ENCODE measurements around the gene MED8. TPM values are rescaled to one million over a fixed set of nuclear protein-coding genes. Genes with fewer than 3 reads are reported as not detected.

The MED8 gene
- total and polyA plus RNA-seq, 2 of the 4 experiments (the other 2 are of a cell fraction): 61.1 to 120 TPM

DNA sequence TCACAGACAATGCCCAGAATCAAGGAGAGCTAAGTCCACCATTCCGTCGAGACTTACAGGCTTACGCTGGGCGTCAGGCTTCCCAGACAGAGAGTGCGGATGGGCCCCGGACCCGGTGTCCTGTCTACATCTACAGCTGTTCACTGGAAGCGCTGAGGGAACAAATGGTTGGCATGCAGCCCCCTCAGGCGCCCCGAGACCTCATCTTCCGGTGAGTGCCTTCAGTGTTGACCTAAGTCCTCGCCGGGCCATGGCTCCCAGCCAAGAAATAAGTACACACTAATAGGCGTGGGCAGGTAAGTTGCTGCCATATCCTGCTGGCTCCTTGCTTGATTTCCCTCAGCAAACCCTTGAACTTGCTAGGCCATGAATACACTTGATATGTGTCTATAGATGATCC, 37.9 kb upstream of the MED8 start:
- CTCF ChIA-PET: interaction anchor here (0.8 kb wide), 1 partner anchor 201 kb away, joined by 3 read pairs; no protein-coding TSS in a partner anchor
- Histone ChIP-seq H3K4me2 (ENCODE audit: low read depth, low read length) (no peak overlapping the region), H3K36me3 (ENCODE audit: control insufficient read depth, insufficient read depth, low read length) (peaks cover 95% of the 10 kb centered on the region), H3K4me3 (ENCODE audit: insufficient read depth, low read depth, low read length) (no peak overlapping the region), H4K5ac (ENCODE audit: low read depth, low read length) (no peak overlapping the region), H2BK20ac (ENCODE audit: low read depth, low read length) (no peak overlapping the region), H2BK15ac (ENCODE audit: low read depth, low read length) (no peak overlapping the region), H4K20me1 (ENCODE audit: insufficient read depth, low read length) (no peaks in the 10 kb centered on the region), H2AK5ac (ENCODE audit: low read depth, low read length) (no peak overlapping the region), H3K18ac (ENCODE audit: low read depth, low read length) (no peak overlapping the region), H2AK9ac (replicated peaks; ENCODE audit: low read depth, low read length, poor library complexity) (no peak overlapping the region), H3K9me1 (ENCODE audit: insufficient read depth, low read length) (peaks cover 12% of the 10 kb centered on the region; the same call in 1 of the 2 replicates), H3K4me1 (ENCODE audit: control insufficient read depth, insufficient read depth, low read length) (no peaks in the 10 kb centered on the region), H4K8ac (ENCODE audit: low read depth in 2 of 2, low read length in 2 of 2) (no peak overlapping the region), H3K9ac (ENCODE audit: low read depth, low read length) (no peak overlapping the region), H2BK5ac (ENCODE audit: low read depth, low read length, poor library complexity, severe bottlenecking) (no peak overlapping the region), H3K14ac (replicated peaks; ENCODE audit: low read depth, low read length) (no peak overlapping the region), H3K56ac (ENCODE audit: extremely low read depth, insufficient read depth, low read length) (no peak overlapping the region), H2BK120ac (ENCODE audit: low read depth, low read length) (no peak overlapping the region), H4K91ac (ENCODE audit: insufficient read depth, low read depth, low read length) (no peak overlapping the region), H3K27me3 (ENCODE audit: control insufficient read depth, insufficient read depth, low read length) (no peaks in the 10 kb centered on the region), H2AFZ (replicated peaks; ENCODE audit: low read length, poor library complexity) (peak overlapping the region; percentile 23), H3K4ac (ENCODE audit: low read depth, low read length) (no peak overlapping the region), H3K27ac (ENCODE audit: insufficient read depth, low read length) (no peak overlapping the region), H3K9me3 (ENCODE audit: control insufficient read depth, insufficient read depth, low read length) (no peaks in the 10 kb centered on the region), H3K23ac (ENCODE audit: low read depth, low read length) (no peak overlapping the region), H3K79me1 (ENCODE audit: low read depth in 1 of 2, low read length in 2 of 2) (peaks cover 0 to 4% of the 10 kb centered on the region in 2 experiments; a peak in 1 of 4 replicates)
- POLR2A ChIA-PET (ENCODE audit: unreplicated experiment): no interaction called here
- in situ Hi-C loops (cut with MboI; ENCODE audit: low sequenced_read_pairs) (no loop called here), intact Hi-C loops (cut with micrococcal nuclease) (no loop called here), dilution Hi-C loops (cut with HindIII; ENCODE audit: low sequenced_read_pairs, unreplicated experiment) (no loop called here)
- DNase-seq (no peak), ATAC-seq (ENCODE audit: low read depth) (no peak)
- BruUV-seq (replicated peaks): TSS peak; percentile 27
- WGBS, 2 experiments (ENCODE audit: extremely low coverage in 2 of 2, insufficient read length in 1 of 2): 100% methylated on average over 7 of the region's 14 CpGs; no CpG with 5 or more reads in 1 of the 2 experiments
- no peak for TF ChIP-seq RCOR1 (IDR thresholded peaks at IDR 0.05; ENCODE audit: insufficient replicate concordance, low read length)
- no peak for TF ChIP-seq NFE2L2 (IDR thresholded peaks at IDR 0.05; ENCODE audit: low read depth, low read length)
- TF ChIP-seq, protein P1, sequence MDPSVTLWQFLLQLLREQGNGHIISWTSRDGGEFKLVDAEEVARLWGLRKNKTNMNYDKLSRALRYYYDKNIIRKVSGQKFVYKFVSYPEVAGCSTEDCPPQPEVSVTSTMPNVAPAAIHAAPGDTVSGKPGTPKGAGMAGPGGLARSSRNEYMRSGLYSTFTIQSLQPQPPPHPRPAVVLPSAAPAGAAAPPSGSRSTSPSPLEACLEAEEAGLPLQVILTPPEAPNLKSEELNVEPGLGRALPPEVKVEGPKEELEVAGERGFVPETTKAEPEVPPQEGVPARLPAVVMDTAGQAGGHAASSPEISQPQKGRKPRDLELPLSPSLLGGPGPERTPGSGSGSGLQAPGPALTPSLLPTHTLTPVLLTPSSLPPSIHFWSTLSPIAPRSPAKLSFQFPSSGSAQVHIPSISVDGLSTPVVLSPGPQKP (IDR thresholded peaks at IDR 0.05; ENCODE audit: borderline replicate concordance, low read depth, low read length): no peak
- TF ChIP-seq, protein P2, sequence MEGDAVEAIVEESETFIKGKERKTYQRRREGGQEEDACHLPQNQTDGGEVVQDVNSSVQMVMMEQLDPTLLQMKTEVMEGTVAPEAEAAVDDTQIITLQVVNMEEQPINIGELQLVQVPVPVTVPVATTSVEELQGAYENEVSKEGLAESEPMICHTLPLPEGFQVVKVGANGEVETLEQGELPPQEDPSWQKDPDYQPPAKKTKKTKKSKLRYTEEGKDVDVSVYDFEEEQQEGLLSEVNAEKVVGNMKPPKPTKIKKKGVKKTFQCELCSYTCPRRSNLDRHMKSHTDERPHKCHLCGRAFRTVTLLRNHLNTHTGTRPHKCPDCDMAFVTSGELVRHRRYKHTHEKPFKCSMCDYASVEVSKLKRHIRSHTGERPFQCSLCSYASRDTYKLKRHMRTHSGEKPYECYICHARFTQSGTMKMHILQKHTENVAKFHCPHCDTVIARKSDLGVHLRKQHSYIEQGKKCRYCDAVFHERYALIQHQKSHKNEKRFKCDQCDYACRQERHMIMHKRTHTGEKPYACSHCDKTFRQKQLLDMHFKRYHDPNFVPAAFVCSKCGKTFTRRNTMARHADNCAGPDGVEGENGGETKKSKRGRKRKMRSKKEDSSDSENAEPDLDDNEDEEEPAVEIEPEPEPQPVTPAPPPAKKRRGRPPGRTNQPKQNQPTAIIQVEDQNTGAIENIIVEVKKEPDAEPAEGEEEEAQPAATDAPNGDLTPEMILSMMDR (conservative IDR thresholded peaks at IDR 0.05; ENCODE audit: low read depth, low read length): no peak
- TF ChIP-seq RAD21 (IDR thresholded peaks at IDR 0.05; ENCODE audit: low read length): no peak
- no peak for TF ChIP-seq POLR2A (IDR thresholded peaks at IDR 0.05; ENCODE audit: low read depth, low read length)
- no peak for TF ChIP-seq BHLHE40 (IDR thresholded peaks at IDR 0.05; ENCODE audit: low read depth, low read length)
- no peak for TF ChIP-seq RFX5 (IDR thresholded peaks at IDR 0.05; ENCODE audit: low read depth, low read length)
- TF ChIP-seq CHD1 (IDR thresholded peaks at IDR 0.05; ENCODE audit: low read depth, low read length): no peak
- TF ChIP-seq CEBPB (IDR thresholded peaks at IDR 0.05; ENCODE audit: low read depth, low read length): no peak
- TF ChIP-seq MAZ (IDR thresholded peaks at IDR 0.05; ENCODE audit: borderline replicate concordance, low read depth, low read length): no peak
- TF ChIP-seq FOS (IDR thresholded peaks at IDR 0.05; ENCODE audit: low read depth, low read length): no peak
- no peak for TF ChIP-seq MXI1 (IDR thresholded peaks at IDR 0.05; ENCODE audit: borderline replicate concordance, low read depth, low read length)
- TF ChIP-seq MAFK (IDR thresholded peaks at IDR 0.05; ENCODE audit: low read depth, low read length): no peak
- TF ChIP-seq, protein P3, sequence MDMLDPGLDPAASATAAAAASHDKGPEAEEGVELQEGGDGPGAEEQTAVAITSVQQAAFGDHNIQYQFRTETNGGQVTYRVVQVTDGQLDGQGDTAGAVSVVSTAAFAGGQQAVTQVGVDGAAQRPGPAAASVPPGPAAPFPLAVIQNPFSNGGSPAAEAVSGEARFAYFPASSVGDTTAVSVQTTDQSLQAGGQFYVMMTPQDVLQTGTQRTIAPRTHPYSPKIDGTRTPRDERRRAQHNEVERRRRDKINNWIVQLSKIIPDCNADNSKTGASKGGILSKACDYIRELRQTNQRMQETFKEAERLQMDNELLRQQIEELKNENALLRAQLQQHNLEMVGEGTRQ (IDR thresholded peaks at IDR 0.05; ENCODE audit: low read depth, low read length): no peak
- TF ChIP-seq SMC3 (IDR thresholded peaks at IDR 0.05; ENCODE audit: low read depth, low read length): no peak

All from IMR-90 (cell line).